Activated CD8-positive, alpha-beta memory T cell treated with anti-CD3 and anti-CD28 coated beads, Interleukin-2, amount 50 U/mL, for 24 hours (primary cell): Measurements from ENCODE around the gene CDH13.

Experiments used
- DNase-seq: peaks from one replicate; pipeline ENCODE4 v3.0.0-alpha.2; 2020; ENCODE audit errors: extremely low read depth

CDH13 gene

DNA sequence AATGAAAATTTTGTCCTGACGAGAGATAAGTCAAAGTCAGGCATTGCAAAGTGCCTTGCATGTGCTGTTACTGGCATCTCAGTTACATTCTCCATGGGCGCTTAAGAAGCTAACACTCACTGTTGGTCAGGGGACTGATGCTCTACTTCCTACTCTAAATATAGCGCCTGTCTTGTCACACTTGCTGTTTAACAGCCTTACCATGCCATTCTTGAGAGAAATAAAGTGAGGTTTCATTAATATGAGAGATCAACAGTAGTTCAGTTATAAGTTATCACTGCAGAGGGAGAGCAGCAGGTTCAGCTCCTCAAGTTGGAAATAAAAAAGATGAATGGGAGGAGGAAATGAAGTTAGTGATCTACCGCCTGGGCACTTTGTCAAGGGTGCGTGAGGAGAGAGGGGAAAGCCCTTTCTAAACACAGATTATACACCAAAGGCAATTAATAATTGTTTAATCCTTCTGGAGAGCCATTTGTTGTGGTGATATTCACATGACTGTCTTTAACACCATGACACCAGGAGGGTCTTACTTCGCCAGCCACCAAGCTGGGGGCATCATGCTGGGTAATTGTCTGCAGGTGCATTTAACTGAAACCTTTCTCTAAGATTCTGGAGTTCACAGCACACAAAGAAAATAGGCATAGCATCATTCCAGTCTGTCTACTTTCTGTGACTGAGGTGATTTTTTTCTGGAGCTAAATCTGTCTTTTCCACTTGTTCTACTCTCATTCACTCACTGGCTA, 612.4 kb downstream of the CDH13 start:
- DNase-seq = no peak

DNA sequence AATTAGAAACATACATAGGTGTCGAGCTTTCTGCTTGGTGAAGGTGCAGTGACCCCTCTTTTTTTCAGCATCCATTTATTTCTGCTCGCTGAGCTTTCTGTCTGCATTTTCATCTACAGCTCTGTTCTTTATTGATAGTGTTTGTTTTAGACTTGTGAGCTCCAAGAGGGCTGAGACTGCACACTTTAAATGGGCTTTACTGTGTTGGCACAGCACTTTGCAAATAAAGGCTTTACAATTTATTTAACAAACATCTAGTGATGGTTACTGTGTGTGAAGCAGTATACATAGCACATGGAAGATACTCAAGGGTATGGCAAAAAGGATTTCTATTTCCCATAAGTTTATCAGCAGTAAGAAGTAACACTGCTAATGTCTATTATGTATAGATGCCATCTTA, 617.3 kb downstream of the CDH13 start:
- DNase-seq = no peak

DNA sequence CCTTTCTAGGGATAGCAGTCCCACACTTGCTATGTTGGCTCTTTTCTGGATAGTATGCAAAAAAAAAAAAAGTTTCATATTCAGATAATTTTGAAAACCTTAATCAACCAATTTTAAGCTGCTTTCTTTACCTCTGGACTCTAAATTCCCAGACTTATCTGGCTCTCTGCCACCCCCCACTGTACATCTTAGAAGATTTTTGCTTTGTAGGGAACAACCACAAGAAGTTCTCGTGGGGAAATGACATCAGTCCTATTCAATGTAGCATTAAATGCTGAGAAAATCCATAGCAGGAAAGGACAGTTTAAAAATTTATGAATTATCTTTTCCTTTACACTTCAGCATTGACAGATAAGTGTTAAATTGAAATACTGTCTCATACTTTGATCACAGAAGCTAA, 618.3 kb downstream of the CDH13 start:
- DNase-seq = no peak

DNA sequence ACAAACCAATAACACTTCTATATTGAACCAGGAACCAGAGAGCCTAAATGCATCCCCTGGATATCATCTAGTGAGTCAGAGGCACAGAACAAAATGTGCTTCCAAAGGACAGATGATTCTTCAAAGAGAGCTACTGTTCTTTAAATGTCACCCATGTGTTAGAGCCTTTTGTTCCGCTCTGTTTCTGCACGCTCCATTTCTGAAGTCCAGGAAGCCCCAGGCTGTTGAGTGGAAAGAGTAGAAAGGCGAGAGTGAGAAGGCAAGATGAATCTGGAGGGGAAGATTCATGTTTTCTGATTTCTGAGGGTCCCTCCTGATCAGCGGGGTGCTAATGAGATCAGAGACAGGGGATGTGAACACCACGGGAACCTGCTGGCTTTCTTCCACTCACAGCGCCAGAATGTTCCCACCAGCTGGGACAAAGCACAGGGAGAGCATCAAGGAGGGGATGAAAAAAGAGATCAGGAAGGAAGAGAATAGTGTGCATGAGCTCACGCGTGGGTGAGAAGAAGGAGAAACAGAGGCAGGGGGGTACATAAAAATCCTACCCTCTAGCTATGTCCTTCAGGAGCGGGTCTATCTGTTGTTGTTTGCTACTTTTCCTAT, 621.1 kb downstream of the CDH13 start:
- DNase-seq = no peak

DNA sequence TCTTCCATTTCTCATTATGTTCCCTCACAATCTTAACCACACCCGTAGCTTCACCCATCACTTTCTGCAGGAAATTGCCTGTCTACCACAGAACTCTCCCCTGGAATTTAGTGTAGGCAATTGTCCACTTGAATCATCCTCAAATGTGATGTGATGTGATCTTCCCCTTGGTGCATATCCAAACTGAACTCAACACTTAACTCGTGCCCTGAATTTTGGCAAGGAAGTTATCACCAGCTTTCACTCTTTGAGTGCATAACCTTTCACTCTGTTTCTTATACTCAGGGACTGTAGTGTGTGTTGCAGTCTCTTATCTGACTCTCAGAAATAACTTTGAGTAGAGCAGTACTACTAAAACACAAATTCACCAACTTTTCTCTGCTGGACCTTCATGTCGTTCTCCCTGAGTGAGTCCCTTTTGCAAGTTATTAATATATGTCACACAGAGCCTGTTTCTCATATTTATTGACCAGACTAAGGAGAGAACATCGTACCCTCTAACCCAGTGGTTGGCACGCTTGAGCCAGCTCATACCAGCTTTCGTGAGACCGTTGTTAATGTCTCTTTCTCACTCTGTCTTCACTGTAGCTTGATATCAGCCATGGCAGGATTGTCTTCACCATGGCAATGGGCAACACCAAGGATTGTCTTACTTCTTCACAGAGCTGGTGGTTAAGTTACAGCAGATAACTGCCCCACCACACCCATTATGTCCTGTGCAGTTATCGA, 622.1 kb downstream of the CDH13 start:
- no peak for DNase-seq

DNA sequence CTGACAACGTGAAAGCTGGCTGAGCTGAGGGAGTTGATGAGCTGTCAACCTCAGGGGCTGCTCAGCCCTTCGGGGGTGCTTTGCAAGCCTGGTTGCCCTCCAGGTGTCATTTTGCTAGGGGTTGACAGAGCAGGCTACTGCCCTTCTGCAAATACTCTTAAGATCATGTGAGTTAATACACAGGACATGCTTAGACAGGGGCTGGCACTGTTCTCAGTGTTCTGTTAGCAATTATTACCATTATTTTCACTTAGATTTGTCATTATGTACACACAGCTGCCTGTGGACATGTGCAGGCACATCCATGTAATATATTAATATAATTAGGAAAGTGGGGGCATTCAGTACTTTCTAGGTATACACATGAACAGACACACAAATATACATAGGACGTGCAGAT, 626.8 kb downstream of the CDH13 start:
- DNase-seq = no peak

DNA sequence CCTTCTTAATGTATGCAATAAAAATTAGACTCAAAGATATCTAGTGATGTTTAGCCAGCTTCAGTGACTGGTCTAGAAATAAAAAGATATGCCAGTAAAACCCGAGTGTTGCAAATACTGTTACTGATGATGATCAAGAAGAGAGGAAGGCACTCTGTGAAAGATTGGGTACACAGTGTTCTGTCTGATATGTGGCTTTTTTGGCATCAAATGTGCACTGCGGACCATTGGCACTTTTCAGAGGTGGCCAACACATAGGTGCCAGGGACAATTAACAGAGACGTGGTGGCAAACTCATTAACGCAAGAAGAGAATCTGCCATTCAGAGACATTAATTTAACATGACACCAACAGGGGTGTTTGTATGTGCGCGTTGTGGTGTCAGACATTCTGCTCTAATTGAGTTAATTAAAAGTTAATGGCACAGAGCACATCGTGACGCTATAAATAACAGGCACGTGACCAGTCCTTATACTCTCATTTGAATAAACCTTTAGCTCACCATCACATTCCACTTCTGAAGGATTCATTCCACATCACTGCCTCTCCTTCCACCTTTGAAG, 631.7 kb downstream of the CDH13 start:
- no peak for DNase-seq

DNA sequence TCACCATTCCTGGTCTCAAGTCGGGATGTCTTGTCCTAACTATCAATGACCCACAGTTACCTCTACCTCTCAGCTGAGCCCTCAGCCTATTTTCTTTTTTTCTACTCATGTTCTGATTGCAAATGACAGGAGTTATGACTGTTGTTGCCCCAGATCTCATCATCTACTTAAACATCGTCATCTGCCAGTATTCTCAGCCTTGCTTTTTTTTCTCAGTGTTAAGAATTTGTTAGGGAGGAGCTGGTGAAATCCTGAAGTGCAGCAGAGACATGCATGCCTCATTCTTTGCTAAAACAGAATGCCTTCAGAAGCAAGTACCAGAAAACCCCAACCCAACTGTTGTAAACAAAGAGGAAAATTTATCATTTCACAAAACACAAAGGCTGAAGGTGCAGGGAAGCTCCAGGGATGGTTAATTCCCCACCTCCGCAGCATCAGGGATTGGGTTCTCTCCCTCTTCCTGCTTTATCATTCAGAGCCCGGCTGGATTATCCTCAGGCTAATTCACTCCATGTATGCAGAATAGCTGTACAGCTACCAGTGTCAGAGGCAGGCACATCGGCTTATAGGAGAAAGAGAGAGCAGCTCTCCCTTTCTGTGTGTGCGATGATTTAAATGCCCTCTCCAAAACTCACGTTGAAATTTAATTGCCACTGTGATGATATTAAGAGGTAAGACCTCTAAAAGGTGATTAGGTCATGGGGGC, 640.2 kb downstream of the CDH13 start:
- no peak for DNase-seq

DNA sequence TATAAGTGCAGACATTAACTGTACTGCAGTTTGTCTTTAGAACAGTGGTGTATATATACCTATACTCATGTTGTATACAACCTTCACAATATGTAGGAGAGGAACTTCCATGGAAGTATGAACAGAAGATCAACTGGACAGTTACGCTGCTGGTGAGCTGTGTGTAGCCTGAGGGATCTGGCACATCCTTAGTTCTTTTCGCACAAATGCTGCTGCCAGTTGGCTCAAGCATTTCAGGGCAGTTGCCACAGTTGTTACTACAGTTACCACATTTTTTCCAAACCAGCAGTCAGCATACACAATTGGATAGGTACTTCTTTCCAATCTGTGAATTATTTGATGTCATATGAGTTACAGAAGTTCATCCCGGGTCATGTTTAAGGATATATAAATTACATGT, 641.4 kb downstream of the CDH13 start:
- no peak for DNase-seq

DNA sequence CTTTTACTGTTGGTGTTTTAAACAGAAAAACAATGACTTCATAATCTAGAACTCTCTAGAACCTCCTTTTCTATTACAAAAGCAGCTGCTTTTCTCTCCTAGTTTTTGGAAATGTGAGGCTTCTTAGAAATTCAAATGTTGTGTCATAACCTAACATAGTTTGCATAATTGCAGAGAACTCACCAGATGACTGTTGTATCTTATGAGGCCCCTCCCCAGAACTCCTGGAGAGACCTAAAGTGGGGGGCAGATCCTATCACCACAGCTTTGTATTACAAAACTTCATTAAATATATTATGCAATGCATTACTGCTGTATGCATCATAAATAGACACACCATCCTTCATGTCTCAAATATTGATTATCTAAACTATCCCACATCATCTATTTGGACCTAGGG, 642.3 kb downstream of the CDH13 start:
- no peak for DNase-seq

DNA sequence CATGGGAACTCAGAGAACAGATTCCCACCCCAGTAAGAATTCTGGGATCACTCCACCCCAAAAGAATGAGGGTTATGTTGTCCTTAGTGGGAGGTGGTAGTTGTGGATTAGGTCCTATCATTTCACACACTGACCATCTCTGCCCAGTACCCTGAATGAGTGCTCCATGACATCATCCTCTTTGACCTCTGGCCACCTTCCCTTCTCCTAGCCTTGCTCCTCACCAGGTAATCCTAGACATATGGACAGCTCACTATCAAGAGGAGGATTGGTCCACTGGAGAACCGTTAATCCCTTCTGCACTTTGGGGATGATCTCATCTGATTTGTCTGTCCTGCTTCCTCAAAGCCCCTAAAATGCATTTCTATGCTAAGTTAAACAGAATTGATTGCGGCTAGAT, 642.8 kb downstream of the CDH13 start:
- DNase-seq = no peak

DNA sequence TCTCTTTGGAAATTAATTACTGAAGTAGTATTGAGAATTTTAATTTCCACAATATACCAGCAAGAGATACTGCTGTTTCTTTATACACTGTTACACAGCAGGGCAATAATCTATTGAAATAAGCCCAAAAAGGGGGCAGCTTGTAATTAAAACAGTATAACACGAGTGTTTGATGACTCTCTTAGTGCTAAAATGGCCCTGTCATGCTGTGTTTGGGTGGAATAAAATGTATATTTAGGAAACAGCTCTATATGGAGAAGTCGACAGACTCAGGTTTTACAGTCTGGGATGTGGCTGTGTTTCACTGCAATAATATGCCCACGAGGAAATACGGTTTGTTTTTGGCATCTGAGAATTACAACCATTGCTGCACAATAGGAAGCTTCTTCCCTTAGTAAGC, 643.3 kb downstream of the CDH13 start:
- no peak for DNase-seq

DNA sequence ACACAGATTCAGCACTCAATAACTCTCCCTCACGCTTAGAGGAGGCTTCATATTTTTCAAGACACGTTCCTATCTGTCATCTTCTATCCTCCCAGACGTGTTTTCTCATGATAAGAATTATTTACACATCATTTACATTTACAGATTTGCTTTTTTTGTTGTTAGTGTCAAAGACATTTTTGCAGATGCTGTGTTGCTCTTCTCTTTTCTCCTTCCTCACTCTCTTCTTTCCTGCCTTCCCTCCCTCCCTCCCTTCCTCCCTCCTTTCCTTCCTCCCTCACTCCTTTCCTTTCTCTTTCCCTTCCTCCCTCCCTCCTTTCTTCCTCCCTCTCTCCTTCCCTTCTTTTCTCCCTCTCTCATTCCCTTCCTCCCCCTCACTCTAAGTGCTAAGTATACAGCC, 643.9 kb downstream of the CDH13 start:
- no peak for DNase-seq

DNA sequence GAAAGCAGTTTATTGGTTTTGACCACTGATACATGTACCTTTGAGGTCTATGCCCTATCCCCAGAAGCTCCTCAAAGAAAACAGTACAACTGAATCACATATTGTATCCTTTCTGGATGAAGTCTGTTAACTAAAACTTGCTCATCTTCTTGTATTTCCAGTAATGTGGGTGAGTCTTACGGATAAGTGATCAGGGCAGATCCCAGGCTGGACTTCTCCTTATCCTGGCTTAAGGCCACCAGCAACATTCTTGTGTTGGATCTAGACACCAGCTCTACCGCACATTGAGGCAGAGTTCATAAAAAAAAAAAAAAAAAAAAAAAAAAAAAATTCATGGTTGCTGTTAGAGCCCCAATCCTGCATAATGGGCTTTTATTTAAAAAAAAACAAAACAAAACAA, 644.4 kb downstream of the CDH13 start:
- DNase-seq = no peak

DNA sequence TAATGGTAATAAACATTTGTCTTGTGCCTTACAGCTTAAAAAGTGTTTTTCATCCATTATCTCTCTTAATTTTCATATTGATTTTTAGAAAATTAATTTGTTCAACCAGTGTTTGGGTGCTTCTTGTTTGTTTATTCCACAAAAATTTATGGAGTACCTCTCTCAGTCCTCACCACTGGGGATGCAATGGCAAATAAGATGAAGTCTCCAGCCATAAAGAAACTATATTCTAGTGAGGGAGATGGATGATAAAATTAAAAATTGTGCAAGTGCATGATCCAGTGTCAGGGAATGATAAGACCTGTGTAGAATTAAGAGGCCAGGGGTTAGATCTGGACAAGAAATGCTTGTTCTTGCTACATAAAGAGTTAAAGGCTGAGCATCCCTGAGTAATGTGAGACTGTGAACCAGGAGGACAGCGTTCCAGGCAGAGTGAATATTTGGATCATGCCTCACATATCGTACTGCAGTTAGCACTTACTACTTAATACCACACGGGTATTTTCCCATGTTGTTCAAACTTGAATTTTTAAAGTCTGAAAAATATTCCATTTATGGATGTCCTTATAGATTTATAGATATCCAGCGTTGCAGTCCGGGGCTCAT, 645.3 kb downstream of the CDH13 start:
- no peak for DNase-seq

DNA sequence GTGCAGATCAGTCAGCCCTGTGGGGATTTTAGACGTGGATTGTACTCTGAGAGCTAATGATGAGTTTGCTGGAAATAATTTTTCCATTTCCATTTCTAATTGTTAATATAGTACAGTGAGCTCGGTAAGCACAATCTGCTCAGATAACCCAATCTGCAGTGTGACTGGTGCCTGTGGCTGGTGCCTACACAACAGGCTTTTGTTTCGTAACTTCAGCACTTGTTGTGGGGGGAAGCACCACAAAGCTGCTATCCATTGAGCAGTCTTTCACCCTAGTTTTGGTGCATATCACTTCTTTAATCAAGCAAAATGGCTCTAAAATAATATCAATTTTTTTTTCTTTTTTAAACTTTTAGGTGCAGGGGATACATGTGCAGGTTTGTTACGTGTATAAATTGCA, 646.1 kb downstream of the CDH13 start:
- DNase-seq = no peak

DNA sequence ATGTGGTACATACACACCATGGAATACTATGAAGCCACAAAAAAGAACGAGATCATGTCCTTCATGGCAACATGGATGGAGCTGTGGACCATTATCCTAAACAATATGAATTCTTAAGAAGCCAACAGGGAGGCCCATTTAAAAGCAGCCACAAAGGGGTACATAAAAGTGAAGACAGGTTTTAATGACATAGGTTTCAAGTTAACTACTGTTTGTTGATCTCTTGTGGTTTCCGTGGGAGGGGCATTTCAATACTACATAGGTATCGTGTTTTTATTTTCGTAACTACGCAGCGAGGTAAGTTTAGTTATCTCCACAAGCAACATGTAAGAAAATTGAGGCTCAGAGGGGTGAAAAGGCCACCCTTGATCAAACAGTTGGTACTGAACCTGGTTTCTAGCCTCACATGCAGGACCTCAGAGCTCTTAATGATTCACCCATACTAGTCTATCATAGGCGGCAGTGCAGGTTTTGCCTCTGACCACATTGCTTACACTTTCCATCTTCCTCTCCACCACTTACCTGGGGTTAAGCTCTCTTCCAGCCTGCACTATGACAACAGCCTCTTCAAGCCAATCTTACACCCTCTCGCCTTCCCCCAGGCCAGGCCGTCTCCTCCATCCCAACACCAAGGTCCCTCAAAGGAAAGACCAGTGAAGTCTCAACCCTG, 646.9 kb downstream of the CDH13 start:
- DNase-seq = no peak

DNA sequence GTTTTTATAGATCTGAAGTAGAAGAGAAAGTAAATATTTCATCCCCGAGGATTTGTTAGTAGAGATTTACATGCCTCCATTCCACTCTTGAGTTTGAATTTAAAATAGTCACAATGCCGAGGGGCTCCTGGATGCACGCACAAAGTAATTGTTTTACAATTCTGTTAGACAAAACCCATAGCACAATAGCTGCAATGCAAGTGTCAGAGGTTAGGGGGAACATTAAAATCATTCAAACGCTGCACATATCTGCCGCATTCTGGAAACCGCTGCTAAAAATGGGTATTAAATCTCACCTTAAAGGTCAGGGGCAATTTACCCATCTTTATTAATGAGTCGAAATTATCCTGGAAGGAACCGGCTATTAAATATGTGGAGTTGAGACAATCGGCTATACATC, 652.5 kb downstream of the CDH13 start:
- no peak for DNase-seq

DNA sequence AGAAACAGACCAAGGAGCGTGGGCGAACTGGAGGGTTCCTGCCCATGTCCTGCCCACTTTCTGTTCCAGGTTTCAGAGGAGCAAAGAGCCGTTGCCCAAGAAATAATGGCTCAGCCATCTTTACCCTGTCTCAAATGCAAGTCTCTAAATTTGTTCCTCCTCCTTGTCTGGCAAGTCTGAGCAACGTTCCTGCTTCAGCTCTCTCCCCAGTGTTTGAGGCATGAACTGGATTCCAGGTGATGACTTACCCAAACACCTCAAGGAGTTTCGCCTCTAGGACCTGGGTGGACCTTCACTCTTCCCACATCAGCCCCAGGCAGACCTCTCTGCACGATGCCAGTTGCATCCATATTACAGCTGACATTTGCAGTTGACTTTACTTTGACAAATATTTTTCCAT, 659.2 kb downstream of the CDH13 start:
- no peak for DNase-seq

DNA sequence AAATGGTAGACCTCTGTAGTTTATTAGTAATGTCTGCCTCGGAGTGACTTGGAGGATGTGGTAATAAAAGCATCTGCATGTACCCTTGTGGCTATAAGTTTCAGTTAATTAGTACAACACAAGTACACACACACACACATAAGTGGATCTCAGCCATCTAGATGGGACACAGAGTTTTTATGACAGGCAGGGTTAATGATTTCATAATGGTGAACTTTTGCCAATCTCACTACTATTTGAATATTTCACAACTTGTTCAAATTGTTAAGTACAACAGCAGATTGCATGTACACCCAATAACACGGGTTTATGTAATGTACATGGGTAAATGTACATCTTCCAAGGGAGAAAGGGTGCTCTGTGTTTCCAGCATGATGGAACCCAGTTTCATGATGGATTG, 669.7 kb downstream of the CDH13 start:
- no peak for DNase-seq

DNA sequence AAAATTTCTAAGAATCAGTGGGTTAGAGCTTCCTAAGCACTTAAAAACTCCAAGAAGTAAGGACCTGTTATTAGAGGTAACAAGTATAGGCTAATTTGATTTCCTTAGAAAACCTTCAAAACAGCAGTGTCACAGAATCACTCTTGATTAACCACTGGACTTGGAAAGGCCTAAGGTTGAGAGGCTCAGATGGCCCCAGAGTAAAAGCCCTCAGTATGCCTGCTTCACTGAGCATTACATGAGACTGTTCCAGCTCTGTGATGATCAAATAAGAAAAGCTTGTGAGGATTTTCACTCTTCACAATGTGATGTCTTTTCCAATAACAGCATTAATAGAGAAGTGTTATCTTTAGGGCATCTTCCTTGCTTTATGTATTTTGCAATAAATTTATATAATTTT, 671.8 kb downstream of the CDH13 start:
- no peak for DNase-seq
